Ishikawa (cell line): ENCODE data around the gene NCK2.
A peak's percentile ranks its signal among the peaks of the same experiment; 100 is the strongest.

Experiments
- CEBPB ChIP-seq: IDR thresholded peaks from 2 replicates; pipeline ENCODE4 v1.6.1; 2012
- CREB1 ChIP-seq: IDR thresholded peaks from 2 replicates; pipeline ENCODE4 v1.6.1; 2012; ENCODE audit warnings: low read depth
- EGR1 ChIP-seq: IDR thresholded peaks from 2 replicates; pipeline ENCODE4 v1.6.1; 2012
- EP300 ChIP-seq: IDR thresholded peaks from 2 replicates; pipeline ENCODE4 v1.6.1; 2012; ENCODE audit warnings: borderline replicate concordance
- FOXM1 ChIP-seq: IDR thresholded peaks from 2 replicates; pipeline ENCODE4 v1.6.1; 2012; ENCODE audit warnings: low read depth, borderline replicate concordance
- NFIC ChIP-seq: IDR thresholded peaks from 2 replicates; pipeline ENCODE4 v1.6.1; 2012
- RAD21 ChIP-seq: IDR thresholded peaks from 2 replicates; pipeline ENCODE4 v1.6.1; 2012; ENCODE audit warnings: low read depth
- REST ChIP-seq: IDR thresholded peaks from 2 replicates; pipeline ENCODE4 v1.6.1; 2012; ENCODE audit warnings: low read depth, mild to moderate bottlenecking
- TAF1 ChIP-seq: IDR thresholded peaks from 2 replicates; pipeline ENCODE4 v1.6.1; 2012; ENCODE audit warnings: low read depth, mild to moderate bottlenecking
- TCF12 ChIP-seq: IDR thresholded peaks from 2 replicates; pipeline ENCODE4 v1.6.1; 2012; ENCODE audit warnings: low read depth
- TEAD4 ChIP-seq: IDR thresholded peaks from 2 replicates; pipeline ENCODE4 v1.6.1; 2012
- USF1 ChIP-seq: IDR thresholded peaks from 2 replicates; pipeline ENCODE4 v1.6.1; 2012
- YY1 ChIP-seq: IDR thresholded peaks from 2 replicates; pipeline ENCODE4 v1.6.1; 2012; ENCODE audit warnings: low read depth
- ZBTB7A ChIP-seq: IDR thresholded peaks from 2 replicates; pipeline ENCODE4 v1.6.1; 2012; ENCODE audit warnings: low read depth
- TF ChIP-seq, protein P1 (sequence below): IDR thresholded peaks from 2 replicates; pipeline ENCODE4 v1.6.1; 2012

NCK2 gene

GRCh38 chr2:105801961-105802360 lies 57.2 kb downstream of the NCK2 start:
- no peak for TF ChIP-seq REST
- TF ChIP-seq TEAD4: no peak
- no peak for TF ChIP-seq EP300

- TF ChIP-seq CREB1 (no peak), TEAD4 (no peak), CEBPB (no peak), NFIC (no peak), FOXM1 (no peak), REST (no peak), RAD21 (no peak), EGR1 (no peak), TAF1 (no peak), YY1 (no peak), EP300 (no peak), USF1 (no peak)
- TF ChIP-seq, protein P1, sequence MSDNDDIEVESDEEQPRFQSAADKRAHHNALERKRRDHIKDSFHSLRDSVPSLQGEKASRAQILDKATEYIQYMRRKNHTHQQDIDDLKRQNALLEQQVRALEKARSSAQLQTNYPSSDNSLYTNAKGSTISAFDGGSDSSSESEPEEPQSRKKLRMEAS: no peak
Measured at GRCh38 chr2:105802587-105802986, 57.9 kb downstream of the NCK2 start.

DNA sequence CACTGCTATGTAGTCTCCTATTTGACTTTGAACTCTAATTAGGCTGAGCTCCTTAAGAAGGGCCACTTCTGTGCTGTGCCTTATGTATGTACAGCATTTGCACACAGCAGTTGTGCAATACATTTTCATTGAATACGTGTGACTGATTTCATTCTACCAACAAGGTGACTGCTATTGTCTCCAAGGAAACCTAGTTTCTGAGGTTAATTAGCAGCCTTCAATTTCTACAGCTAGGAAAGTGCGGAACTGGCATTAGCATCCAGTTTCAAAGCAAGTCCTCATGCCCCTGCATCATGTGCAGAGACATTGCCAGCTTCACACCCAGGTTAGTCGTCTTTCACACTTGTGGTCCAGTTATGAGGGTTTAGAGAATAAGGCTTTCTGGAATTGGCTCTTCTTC lies 58.6 kb downstream of the NCK2 start:
- TF ChIP-seq REST (no peak), CEBPB (peak; percentile 49; the same call in 1 of the 2 replicates)

DNA sequence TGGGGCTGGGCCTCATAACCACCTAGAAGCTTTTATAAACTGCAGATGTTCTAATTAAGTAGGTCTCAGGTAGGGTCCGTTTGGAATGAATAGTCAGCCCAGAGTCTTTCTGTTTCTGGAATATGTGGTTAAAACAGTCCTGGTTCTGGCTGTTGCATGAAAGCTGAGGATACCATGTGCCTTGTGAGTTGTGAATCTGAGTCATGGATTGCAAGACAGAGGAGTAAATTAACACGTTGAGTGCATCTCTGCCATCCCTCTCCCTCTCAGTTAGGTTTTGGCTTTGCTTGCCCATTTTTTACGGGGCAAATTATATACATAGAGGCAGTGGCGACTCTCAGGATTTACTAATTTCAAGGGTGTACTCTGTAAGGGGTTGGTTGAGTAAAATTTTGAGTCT lies 59.1 kb downstream of the NCK2 start:
- TF ChIP-seq CEBPB: no peak
- TF ChIP-seq, protein P1: no peak
- TF ChIP-seq TAF1: no peak
- TF ChIP-seq ZBTB7A: no peak
- no peak for TF ChIP-seq FOXM1
- TF ChIP-seq EP300: no peak
- no peak for TF ChIP-seq REST

- TF ChIP-seq, protein P1: no peak
- TF ChIP-seq CEBPB: peak; percentile 35; the same call in 1 of the 2 replicates
- TF ChIP-seq RAD21: 0 out of 2 replicates have a peak, but pooled peaks have one; percentile 2
- TF ChIP-seq YY1: no peak
- no peak for TF ChIP-seq EGR1
- TF ChIP-seq ZBTB7A: no peak
- TF ChIP-seq EP300: peak; percentile 23; the same call in 1 of the 2 replicates
- TF ChIP-seq TEAD4: peak; percentile 76
- TF ChIP-seq USF1: no peak
- TF ChIP-seq FOXM1: no peak
- no peak for TF ChIP-seq CREB1
- TF ChIP-seq TCF12: peak; percentile 83
- TF ChIP-seq NFIC: peak; percentile 96
- no peak for TF ChIP-seq TAF1
- no peak for TF ChIP-seq REST
Measured at GRCh38 chr2:105804266-105804665, 59.6 kb downstream of the NCK2 start.
